Endothelial cell of umbilical vein (primary cell): ENCODE results near the gene SDHC. TPM values are rescaled to one million over a fixed set of nuclear protein-coding genes. Genes with fewer than 3 reads are reported as not detected.
A peak's percentile ranks its signal among the peaks of the same experiment; 100 is the strongest.

Source experiments
- BruUV-seq: library from RNA; stranded (reverse); fragments of 400-500 nt; replicated peaks from 2 replicates; lab custom pipeline; 2021; lab: Mats Ljungman, UMichigan
- CTCF ChIA-PET: fragments of 300-600, 350-600 bp; sonication (Branson Sonifier 250); formaldehyde crosslinking; loops from one replicate; lab custom pipeline; 2021; ENCODE audit warnings: antibody characterized with exemption, inconsistent platforms; lab: Charles Lee
- POLR2A ChIA-PET: fragments of 300-600, 350-600 bp; sonication (Branson Sonifier 250); formaldehyde crosslinking; loops from one replicate; lab custom pipeline; 2021; ENCODE audit warnings: antibody characterized with exemption, inconsistent platforms; lab: Charles Lee
- DNase-seq: peaks from one replicate; pipeline ENCODE4 v3.0.0-alpha.2; 2011; ENCODE audit warnings: low read depth, low spot score
- FAIRE-seq: peaks from 2 replicates; lab custom pipeline; 2011; peaks lifted over from hg19 to GRCh38; lab: Jason Lieb, UNC
- H2AFZ ChIP-seq: 2 replicates; pipeline ENCODE4 v1.6.0; 2012; ENCODE audit warnings: low read depth, low read length, control low read depth, inconsistent platforms
- H3K27ac ChIP-seq: 2 replicates; pipeline ENCODE4 v1.5.1; 2011; ENCODE audit warnings: low read depth, mild to moderate bottlenecking, control low read depth, low read length, moderate library complexity; ENCODE audit not compliant: insufficient read depth
- H3K27me3 ChIP-seq, 2 experiments: 2 replicates each; pipeline versions ENCODE4 v1.6.0 to v1.6.1; 2011; ENCODE audit warnings: low read length in 2 of 2, mixed read lengths in 1 of 2; ENCODE audit not compliant: control insufficient read depth in 2 of 2, insufficient read depth in 2 of 2
- H3K36me3 ChIP-seq, 2 experiments: 2 replicates in 1 of 2; 3 replicates in 1 of 2; pipeline ENCODE4 v1.5.1; 2011; ENCODE audit warnings: low read length in 2 of 2, mild to moderate bottlenecking in 1 of 2, moderate library complexity in 1 of 2; ENCODE audit not compliant: control insufficient read depth in 2 of 2, insufficient read depth in 2 of 2; ENCODE audit errors: extremely low read depth in 1 of 2
- H3K4me1 ChIP-seq: 3 replicates; pipeline ENCODE4 v1.5.1; 2011; ENCODE audit warnings: mild to moderate bottlenecking, low read length; ENCODE audit not compliant: control insufficient read depth, insufficient read depth; ENCODE audit errors: extremely low read depth
- H3K4me2 ChIP-seq: 2 replicates; pipeline ENCODE4 v1.6.1; 2011; ENCODE audit warnings: low read length, control low read depth, mixed read lengths; ENCODE audit not compliant: insufficient read depth
- H3K4me3 ChIP-seq, 3 experiments: fragments of 200-600 bp in 1 of 3; sonication (generic), shearing (Covaris generic) in 1 of 3; replicated peaks in 1 of 3; 2 replicates each; pipeline ENCODE4 v1.5.1; 2011 to 2016; ENCODE audit warnings: control low read depth in 3 of 3, low read length in 3 of 3, mild to moderate bottlenecking in 2 of 3, inconsistent platforms in 1 of 3, low read depth in 1 of 3, moderate library complexity in 1 of 3; ENCODE audit not compliant: insufficient read depth in 1 of 3
- H3K79me2 ChIP-seq: 2 replicates; pipeline ENCODE4 v1.6.0; 2012; ENCODE audit warnings: low read length, inconsistent platforms; ENCODE audit not compliant: control insufficient read depth, insufficient read depth
- H3K9ac ChIP-seq: replicated peaks from 2 replicates; pipeline ENCODE3; 2011; ENCODE audit warnings: low read length, control low read depth; ENCODE audit not compliant: insufficient read depth; ENCODE audit errors: extremely low read depth
- H3K9me1 ChIP-seq: replicated peaks from 3 replicates; pipeline ENCODE4 v1.6.0; 2011; ENCODE audit warnings: mild to moderate bottlenecking, low read length; ENCODE audit not compliant: control insufficient read depth, insufficient read depth; ENCODE audit errors: extremely low read depth
- H3K9me3 ChIP-seq: replicated peaks from 2 replicates; pipeline ENCODE4 v1.5.1; 2012; ENCODE audit warnings: low read length, inconsistent platforms; ENCODE audit not compliant: control insufficient read depth, insufficient read depth
- H4K20me1 ChIP-seq: replicated peaks from 2 replicates; pipeline ENCODE3; 2011; ENCODE audit warnings: mild to moderate bottlenecking, low read length; ENCODE audit not compliant: control insufficient read depth, insufficient read depth; ENCODE audit errors: extremely low read depth
- EZH2 ChIP-seq: IDR thresholded peaks from 2 replicates; pipeline ENCODE4 v1.6.1; 2012; ENCODE audit warnings: borderline replicate concordance, low read depth, mild to moderate bottlenecking, moderate library complexity, low read length, inconsistent platforms; ENCODE audit not compliant: severe bottlenecking
- MAX ChIP-seq: IDR thresholded peaks from 2 replicates; pipeline ENCODE4 v1.6.1; 2011; ENCODE audit not compliant: insufficient read depth, insufficient read length
- POLR2A ChIP-seq: IDR thresholded peaks from 2 replicates; pipeline ENCODE4 v1.6.1; 2012; ENCODE audit warnings: low read depth, mild to moderate bottlenecking, control low read depth, low read length
- dilution Hi-C: fragments of 300-500 bp; cut with MboI; formaldehyde crosslinking; loops from one replicate; pipeline ENCODE4 v1.15.0; 2019; ENCODE audit warnings: low sequenced_read_pairs; ENCODE audit not compliant: extremely low pct_ligation_motif_present
- intact Hi-C: fragments of 100-400 bp; cut with micrococcal nuclease; formaldehyde crosslinking; loops from one replicate; pipeline ENCODE4 v1.10.0; 2022
- polyA plus RNA-seq, 4 experiments: library from polyadenylated mRNA; depleted of rRNA in 3 of 4; stranded (reverse) in 3 of 4; unstranded in 1 of 4; fragments of >200 nt; gene quantifications; 2 replicates each; pipeline versions ENCODE4 v1.2.1 to v1.2.3, GENCODE V29; 2011 to 2012; ENCODE audit warnings: missing spikeins in 1 of 4
- total RNA-seq: library from RNA; stranded (reverse); gene quantifications from 2 replicates; pipeline ENCODE4 v1.2.3, GENCODE V29; 2021
- TF ChIP-seq, protein P1 (sequence below), 2 donors: IDR thresholded peaks; 1 replicate in 1 of 2; 2 replicates in 1 of 2; pipeline ENCODE4 v1.5.1; 2011; ENCODE audit warnings: low read length in 2 of 2, mild to moderate bottlenecking in 2 of 2, moderate library complexity in 2 of 2, control low read depth in 1 of 2, inconsistent platforms in 1 of 2, low read depth in 1 of 2; ENCODE audit not compliant: insufficient read depth in 1 of 2; ENCODE audit errors: extremely low read depth in 1 of 2

SDHC gene
- total and polyA plus RNA-seq, 2 donors (not counting 3 experiments of a cell fraction or from before 2014, with no cell fraction given), result 148 to 279 TPM

- H2AFZ ChIP-seq, result no peak overlapping the region
- DNase-seq (peak; percentile 49), FAIRE-seq (no peak)
- dilution Hi-C loops (no loop called here), intact Hi-C loops (loop anchor here (1.0 kb wide), 1 partner anchor 147 kb away; no protein-coding TSS in a partner anchor)
- H3K36me3 ChIP-seq, result no peaks in the 10 kb centered on the region
- no peaks in the 10 kb centered on the region for H3K79me2 ChIP-seq
- ChIA-PET POLR2A (interaction anchor here (0.8 to 1.0 kb wide), 2 partner anchors 50 to 183 kb away, joined by 3 to 6 read pairs; no protein-coding TSS in a partner anchor), CTCF (interaction anchor here (0.5 to 4.9 kb wide), 39 partner anchors 8 to 539 kb away, joined by 3 to 78 read pairs (median 4); partner anchors contain the start of genes NDUFS2, PPOX, SDHC and TOMM40L)
- no peaks in the 10 kb centered on the region for H3K27me3 ChIP-seq
- H3K4me3 ChIP-seq, result no peak overlapping the region
- H3K9me1 ChIP-seq, result no peaks in the 10 kb centered on the region
- no TSS peak for BruUV-seq
- no peaks in the 10 kb centered on the region for H3K4me1 ChIP-seq
- H3K27ac ChIP-seq, result no peak overlapping the region
- TF ChIP-seq MAX (no peak), EZH2 (no peak)
- TF ChIP-seq, protein P1, sequence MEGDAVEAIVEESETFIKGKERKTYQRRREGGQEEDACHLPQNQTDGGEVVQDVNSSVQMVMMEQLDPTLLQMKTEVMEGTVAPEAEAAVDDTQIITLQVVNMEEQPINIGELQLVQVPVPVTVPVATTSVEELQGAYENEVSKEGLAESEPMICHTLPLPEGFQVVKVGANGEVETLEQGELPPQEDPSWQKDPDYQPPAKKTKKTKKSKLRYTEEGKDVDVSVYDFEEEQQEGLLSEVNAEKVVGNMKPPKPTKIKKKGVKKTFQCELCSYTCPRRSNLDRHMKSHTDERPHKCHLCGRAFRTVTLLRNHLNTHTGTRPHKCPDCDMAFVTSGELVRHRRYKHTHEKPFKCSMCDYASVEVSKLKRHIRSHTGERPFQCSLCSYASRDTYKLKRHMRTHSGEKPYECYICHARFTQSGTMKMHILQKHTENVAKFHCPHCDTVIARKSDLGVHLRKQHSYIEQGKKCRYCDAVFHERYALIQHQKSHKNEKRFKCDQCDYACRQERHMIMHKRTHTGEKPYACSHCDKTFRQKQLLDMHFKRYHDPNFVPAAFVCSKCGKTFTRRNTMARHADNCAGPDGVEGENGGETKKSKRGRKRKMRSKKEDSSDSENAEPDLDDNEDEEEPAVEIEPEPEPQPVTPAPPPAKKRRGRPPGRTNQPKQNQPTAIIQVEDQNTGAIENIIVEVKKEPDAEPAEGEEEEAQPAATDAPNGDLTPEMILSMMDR (IDR thresholded peaks at IDR 0.05; ENCODE audit: extremely low read depth in 1 of 2, insufficient read depth in 1 of 2, low read depth in 1 of 2, low read length in 2 of 2), result peak; percentile 14 to 48
- H3K9ac ChIP-seq, result no peak overlapping the region
- no peak overlapping the region for H3K4me2 ChIP-seq
- no peaks in the 10 kb centered on the region for H3K9me3 ChIP-seq
- H4K20me1 ChIP-seq, result no peaks in the 10 kb centered on the region
Measured at GRCh38 chr1:161374373-161374772, 60.2 kb downstream of the SDHC start.

DNA sequence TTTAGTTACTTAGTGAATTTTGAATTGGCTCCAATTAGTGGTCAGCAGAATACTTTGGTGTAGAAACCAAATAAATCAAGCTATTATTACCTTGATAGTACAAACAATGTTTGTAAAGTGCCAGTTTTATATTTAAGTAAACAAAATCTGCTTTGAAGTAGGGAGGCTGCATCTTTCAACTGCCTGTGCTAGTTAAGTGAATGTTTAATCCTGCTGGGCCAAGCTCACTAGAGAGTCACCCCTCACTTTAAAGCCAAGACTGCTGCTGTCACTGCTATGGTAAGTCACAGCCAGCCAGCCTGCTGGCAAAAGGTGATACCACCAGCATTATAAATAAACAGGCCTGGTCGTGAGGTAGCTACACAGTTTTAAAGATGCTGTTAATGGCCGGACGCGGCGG, 63.8 kb downstream of the SDHC start:
- CTCF ChIA-PET, result interaction anchor here (0.7 to 1.2 kb wide), 3 partner anchors 10 to 151 kb away, joined by 3 to 4 read pairs (median 3); partner anchors contain the start of gene CFAP126

More for the DNA sequence above, 63.8 kb downstream of the SDHC start:
- no TSS peak for BruUV-seq
- no peak for TF ChIP-seq POLR2A
- H3K79me2 ChIP-seq, result no peaks in the 10 kb centered on the region
- H3K9me3 ChIP-seq, result no peaks in the 10 kb centered on the region
- no peak overlapping the region for H3K27ac ChIP-seq
- no peak overlapping the region for H3K9ac ChIP-seq
- DNase-seq (no peak), FAIRE-seq (no peak)
- H4K20me1 ChIP-seq, result no peaks in the 10 kb centered on the region
- H3K4me3 ChIP-seq, result no peak overlapping the region
- peaks cover 14% of the 10 kb centered on the region for H3K4me1 ChIP-seq
- no peak overlapping the region for H2AFZ ChIP-seq
- H3K4me2 ChIP-seq, result no peak overlapping the region
- POLR2A ChIA-PET, result no interaction called here
- no peaks in the 10 kb centered on the region for H3K9me1 ChIP-seq
- no peaks in the 10 kb centered on the region for H3K36me3 ChIP-seq
- no peaks in the 10 kb centered on the region for H3K27me3 ChIP-seq
- intact Hi-C loops (no loop called here), dilution Hi-C loops (no loop called here)
